Prostate gland (tissue), 2 donors: ENCODE results near the gene RNU7-1.

Experiments used
- POLR2A ChIP-seq: fragments of 450-650 bp; IDR thresholded peaks from one replicate; pipeline ENCODE4 v1.6.1; 2016; ENCODE audit warnings: antibody characterized with exemption, mild to moderate bottlenecking
- TF ChIP-seq, protein P1 (sequence below), 4 experiments: fragments of 200-600 bp in 2 of 4; fragments of 450-650 bp in 2 of 4; sonication (generic) in 2 of 4; IDR thresholded peaks; 1 replicate in 3 of 4; 2 replicates in 1 of 4; pipeline ENCODE4 v1.5.1; 2016 to 2019; ENCODE audit warnings: antibody characterized with exemption in 4 of 4, mild to moderate bottlenecking in 2 of 4, moderate library complexity in 2 of 4

DNA sequence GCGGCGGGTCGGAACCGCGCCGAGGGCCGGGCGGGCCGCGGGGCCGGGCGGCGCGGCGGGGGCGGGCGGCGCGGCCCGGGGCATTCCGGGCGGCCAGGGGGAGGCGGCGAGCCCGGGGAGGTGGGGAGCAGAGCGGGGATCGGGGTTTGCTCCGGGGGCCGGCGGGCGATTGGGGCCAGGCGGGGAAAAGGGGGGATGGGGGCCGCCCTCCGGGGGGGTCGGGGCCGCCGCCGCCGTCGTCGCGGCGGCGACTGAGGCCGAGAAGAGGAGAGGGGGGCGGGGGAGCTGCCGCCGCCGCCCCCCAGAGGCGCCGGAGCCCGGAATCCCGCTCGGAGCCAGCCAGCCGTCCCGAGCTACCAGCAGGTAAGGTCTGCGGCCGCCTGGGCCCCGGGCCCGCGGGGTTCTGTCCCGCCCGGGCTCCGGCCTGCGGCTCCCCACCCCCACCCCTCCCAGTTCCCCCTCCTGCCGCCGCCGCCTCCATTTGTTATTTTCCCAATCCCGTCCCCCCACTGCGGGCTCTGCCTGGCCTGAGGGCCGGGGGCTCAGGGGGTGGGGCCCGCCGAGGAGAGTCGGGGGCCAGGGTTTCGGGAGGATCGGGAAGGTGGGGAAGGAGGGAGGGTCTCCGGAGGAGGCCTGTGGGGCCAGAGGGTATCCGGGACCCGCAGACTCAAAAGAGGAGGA, 15.5 kb upstream of the RNU7-1 start:
- TF ChIP-seq, protein P1, sequence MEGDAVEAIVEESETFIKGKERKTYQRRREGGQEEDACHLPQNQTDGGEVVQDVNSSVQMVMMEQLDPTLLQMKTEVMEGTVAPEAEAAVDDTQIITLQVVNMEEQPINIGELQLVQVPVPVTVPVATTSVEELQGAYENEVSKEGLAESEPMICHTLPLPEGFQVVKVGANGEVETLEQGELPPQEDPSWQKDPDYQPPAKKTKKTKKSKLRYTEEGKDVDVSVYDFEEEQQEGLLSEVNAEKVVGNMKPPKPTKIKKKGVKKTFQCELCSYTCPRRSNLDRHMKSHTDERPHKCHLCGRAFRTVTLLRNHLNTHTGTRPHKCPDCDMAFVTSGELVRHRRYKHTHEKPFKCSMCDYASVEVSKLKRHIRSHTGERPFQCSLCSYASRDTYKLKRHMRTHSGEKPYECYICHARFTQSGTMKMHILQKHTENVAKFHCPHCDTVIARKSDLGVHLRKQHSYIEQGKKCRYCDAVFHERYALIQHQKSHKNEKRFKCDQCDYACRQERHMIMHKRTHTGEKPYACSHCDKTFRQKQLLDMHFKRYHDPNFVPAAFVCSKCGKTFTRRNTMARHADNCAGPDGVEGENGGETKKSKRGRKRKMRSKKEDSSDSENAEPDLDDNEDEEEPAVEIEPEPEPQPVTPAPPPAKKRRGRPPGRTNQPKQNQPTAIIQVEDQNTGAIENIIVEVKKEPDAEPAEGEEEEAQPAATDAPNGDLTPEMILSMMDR (IDR thresholded peaks at IDR 0.05), result no peak
- no peak for TF ChIP-seq POLR2A
